IPS-NIHi11 (cell line): ENCODE data around the gene LTO1.
A peak's percentile ranks its signal among the peaks of the same experiment; 100 is the strongest.

Source experiments
- DNase-seq: peaks from one replicate; pipeline ENCODE4 v3.0.0; 2012; ENCODE audit warnings: mixed read lengths, low spot score

The LTO1 gene

GRCh38 chr11:69677749-69678148 is 2.6 kb upstream of the LTO1 start:
- DNase-seq: no peak

GRCh38 chr11:69674267-69674885 is 777 bp downstream of the LTO1 start:
- no peak for DNase-seq

DNA sequence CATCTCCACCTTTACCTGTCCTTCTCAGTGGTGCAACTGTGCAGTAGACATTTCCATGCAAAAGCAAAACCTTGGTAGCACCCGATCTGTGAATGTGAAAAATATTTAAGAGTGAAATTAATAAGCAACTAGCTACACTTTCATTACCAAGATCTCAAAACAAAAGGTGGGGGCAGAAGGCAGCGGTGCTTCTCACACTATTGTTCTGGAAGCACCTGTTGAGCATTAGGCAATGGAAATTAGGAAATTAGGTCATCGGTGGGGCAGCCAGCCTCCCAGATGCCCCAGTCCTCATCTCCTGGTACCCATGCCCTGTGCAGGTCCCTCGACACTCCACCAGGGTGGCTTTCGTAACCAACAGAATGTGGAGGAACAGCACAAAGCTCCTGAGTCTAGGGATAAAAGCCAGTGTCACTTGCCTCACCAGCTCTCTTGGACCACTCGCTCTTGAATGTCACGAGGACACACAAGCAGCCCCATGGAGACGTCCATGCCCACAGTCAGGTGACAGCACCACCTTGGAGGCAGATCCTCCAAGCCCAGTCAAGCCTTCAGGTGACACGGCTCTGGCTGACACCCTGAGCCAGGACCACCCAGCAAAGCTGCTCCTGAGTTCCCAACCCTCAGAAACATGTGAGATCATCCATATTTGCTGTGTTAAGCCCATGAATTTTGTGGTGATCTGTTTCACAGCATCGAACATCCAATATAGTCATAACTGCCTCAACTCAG is 3.3 kb downstream of the LTO1 start:
- no peak for DNase-seq

GRCh38 chr11:69670158-69670845 is 4.9 kb downstream of the LTO1 start:
- peak; percentile 90 for DNase-seq

- peak; percentile 1 for DNase-seq
These were observed 5.7 kb downstream of the LTO1 start for GRCh38 chr11:69669486-69669885.

GRCh38 chr11:69667619-69668604 is 7.2 kb downstream of the LTO1 start:
- DNase-seq: peak; percentile 4

DNA sequence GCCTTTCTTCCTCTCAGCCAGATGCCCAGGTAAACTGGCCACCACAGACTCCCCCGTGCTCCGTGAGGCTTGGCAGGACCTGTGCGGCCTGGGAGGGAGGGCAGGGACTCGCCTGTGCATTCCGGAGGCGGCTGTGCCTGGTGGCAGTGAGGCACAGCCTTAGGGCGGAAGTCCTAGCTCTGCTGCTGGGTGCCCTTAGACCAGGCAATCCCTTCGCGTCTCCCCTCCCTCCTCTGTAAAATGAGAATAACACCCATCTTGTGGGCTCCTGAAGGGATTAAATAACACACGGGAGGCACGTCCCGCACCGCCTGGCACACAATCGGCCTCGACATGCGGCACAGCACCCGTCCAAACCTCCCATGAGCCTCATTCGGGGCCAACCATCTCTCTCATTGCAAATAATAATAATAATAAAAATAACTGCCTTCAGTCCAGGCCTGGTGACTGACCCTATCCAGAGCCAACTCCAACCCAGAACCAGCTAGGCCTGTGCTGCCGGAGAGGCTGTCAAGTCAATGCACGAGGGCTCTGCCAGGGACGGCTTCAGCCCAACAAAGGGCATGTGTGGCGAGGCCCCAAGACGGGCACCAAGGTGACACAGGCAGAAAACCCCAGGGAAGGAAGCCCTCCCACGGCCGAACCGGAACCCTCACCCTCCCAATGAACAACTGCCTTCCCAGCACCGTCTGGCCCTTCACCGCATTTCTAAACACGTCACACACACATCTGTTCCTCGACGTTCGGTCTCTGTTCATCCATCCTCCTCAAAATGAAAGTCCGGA is 8.2 kb downstream of the LTO1 start:
- no peak for DNase-seq

GRCh38 chr11:69666261-69666660 is 8.9 kb downstream of the LTO1 start:
- DNase-seq: no peak

DNA sequence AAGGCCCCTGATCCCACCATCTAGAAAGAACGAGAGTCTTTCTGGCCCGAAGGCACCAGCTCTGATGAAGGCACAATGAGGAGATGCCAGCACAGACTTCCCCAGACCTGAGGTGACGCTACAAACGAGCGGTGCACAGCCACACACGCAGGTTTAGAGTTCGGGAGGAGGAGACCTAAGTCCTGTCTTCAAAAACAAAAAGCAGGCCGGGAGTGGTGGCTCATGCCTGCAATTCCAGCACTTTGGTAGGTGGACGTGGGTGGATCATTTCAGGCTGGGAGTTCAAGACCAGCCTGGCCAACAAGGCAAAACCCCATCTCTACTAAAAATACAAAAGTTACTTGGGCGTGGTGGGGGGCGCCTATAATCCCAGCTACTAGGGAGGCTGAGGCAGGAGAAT is 9.5 kb downstream of the LTO1 start:
- no peak for DNase-seq

DNA sequence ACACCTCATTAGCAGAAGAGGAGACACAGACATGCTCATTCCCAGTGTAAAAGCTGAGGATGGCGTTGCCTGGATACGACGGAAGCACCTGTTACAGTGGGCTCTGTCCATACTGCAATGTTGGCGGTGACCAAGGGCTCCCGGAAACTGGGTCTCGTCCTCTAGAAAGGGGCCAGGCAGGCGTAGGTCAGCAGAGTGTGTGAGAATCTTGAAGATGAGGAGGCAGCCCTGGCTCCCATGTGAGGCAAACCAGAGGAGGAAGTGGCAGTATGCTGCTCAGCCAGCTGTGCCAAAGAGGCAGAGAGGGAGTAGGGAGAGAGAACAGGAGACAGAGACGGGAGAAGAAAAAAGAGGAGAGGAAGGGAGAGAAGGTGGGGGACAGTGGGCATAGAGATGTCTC is 10.3 kb downstream of the LTO1 start:
- no peak for DNase-seq

DNA sequence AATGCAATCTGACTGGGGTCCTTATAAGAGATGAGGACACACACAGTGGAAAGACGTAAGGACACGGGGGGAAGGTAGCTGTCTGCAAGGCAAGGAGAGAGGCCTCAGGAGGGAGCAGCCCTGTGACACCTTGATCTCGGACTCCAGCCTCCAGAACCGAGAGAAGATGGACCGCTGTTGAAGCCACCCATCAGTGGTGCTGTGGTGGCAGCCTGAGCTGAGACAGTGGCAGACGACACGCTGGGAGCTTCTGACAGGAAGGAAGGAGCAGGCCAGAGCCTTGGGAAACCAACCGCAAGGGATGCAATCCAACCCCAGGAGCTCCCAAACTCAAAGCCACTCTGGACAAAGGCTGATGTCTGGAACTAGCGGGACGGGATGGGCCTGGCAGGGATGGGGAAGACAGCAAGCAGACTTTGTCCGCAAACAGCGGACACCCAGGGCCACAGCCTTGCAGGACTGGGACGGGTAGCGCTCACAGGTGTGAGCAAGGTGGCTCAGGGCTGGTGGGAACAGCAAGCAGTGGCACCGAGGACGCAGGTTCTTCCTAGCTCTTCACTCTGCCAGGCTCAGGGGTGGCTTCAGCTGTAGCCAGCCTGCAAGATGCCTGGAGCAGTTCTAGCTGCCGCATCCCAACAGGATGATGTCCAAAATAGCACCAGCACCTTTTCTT is 10.9 kb downstream of the LTO1 start:
- no peak for DNase-seq

DNA sequence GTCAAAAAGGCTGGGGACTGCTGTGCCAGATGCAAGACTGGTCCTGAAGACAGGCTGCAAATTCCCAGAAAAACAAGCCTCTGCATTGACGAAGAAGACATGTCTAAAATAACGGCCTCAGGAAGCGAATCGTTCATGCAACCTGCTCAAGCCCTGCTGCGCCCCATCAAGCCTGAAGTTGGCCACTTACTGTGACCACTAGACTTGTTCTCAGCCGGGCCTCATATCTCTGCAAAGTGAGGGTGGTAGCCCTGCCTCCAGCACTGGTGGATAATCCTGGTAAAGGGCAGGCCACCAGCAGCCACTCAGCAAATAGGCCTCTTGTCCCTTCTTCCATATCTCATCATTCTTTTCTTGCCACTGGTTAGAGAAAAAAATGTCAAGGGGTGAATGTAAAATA is 11.8 kb downstream of the LTO1 start:
- DNase-seq: no peak

- no peak for DNase-seq
These were observed 12.3 kb downstream of the LTO1 start for GRCh38 chr11:69662806-69663205.

GRCh38 chr11:69662021-69662698 is 13.0 kb downstream of the LTO1 start:
- peak; percentile 65 for DNase-seq

GRCh38 chr11:69661413-69661715 is 13.8 kb downstream of the LTO1 start:
- no peak for DNase-seq

GRCh38 chr11:69660001-69660500 is 15.1 kb downstream of the LTO1 start:
- DNase-seq: no peak

DNA sequence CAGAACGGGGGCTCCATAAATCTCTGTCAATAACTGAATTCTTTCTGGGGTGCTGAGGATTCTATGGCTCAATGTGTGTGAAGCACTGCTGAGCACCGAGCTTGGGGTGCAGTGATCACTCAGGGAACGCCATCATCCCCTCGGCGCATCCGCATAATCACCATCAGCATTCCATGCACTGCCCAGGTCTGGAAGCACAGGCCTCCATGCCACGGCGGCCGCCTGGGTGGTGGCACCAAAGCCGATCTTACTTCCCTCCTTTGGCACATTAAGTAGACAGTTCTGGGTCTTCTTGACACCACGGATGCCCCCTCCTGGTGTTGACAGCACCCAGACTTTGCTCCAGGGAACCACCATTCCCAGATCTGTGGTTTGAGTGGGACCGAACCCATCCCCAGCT is 15.6 kb downstream of the LTO1 start:
- DNase-seq: no peak

- DNase-seq: no peak
These were observed 16.3 kb downstream of the LTO1 start for GRCh38 chr11:69658626-69659450.

DNA sequence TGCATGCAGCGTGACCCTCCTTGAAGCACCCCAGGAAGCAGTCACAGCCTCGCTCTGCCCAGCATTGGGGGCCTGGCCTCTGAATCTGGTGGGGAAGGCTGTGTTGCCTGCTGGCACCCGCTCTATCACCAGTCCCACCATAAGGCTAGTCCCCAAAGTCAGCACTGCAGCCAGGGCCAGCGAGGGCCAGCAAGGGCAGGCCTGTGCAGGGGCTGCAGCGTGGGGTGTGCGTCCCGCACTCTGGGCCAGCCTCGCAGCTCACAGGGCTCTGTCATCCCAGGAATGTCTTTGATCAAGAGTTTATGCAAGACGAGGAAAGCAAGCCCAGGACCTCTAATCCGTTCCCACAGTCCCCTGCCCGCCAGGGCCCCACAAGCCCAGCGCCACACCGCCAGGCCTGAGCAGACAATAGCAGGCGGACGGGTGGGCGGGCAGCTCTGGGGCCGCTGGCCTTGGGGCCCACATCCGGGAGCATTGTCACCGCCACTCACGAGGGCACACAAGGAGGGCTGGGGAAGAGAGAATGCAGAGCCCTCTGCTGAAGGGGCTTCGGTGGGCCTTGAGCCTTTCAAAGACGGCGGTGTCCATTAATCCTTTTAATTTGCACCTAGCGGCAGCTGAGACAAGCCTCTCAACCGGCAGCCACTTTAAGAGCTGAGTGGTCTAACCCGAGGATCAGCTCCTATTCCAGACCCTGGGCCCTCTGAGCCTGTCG is 17.1 kb downstream of the LTO1 start:
- peak; percentile 89 for DNase-seq
